ENCODE measurements around the gene C9orf72. TPM values are rescaled to one million over a fixed set of nuclear protein-coding genes. Genes with fewer than 3 reads are reported as not detected.
A peak's percentile ranks its signal among the peaks of the same experiment; 100 is the strongest.

The C9orf72 gene
- total RNA-seq, 2 donors from 2014 or later = 8.0 to 14.0 TPM

GRCh38 chr9:27539479-27540441 lies 33.5 kb downstream of the C9orf72 start:
- no peak for DNase-seq
- H3K27me3 ChIP-seq = no peaks in the 10 kb centered on the region
- H3K9ac ChIP-seq (ENCODE audit: low read depth in 2 of 2, low read length in 2 of 2) = no peak overlapping the region
- no peak overlapping the region for H3K4me3 ChIP-seq
- peaks cover 4% of the 10 kb centered on the region for H3K4me1 ChIP-seq
- H3K36me3 ChIP-seq = no peaks in the 10 kb centered on the region
- intact Hi-C loops (cut with DNase I) = loop anchor here (10.0 kb wide), 1 partner anchor 505 kb away; no protein-coding TSS in a partner anchor
- TF ChIP-seq, protein P1, sequence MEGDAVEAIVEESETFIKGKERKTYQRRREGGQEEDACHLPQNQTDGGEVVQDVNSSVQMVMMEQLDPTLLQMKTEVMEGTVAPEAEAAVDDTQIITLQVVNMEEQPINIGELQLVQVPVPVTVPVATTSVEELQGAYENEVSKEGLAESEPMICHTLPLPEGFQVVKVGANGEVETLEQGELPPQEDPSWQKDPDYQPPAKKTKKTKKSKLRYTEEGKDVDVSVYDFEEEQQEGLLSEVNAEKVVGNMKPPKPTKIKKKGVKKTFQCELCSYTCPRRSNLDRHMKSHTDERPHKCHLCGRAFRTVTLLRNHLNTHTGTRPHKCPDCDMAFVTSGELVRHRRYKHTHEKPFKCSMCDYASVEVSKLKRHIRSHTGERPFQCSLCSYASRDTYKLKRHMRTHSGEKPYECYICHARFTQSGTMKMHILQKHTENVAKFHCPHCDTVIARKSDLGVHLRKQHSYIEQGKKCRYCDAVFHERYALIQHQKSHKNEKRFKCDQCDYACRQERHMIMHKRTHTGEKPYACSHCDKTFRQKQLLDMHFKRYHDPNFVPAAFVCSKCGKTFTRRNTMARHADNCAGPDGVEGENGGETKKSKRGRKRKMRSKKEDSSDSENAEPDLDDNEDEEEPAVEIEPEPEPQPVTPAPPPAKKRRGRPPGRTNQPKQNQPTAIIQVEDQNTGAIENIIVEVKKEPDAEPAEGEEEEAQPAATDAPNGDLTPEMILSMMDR (IDR thresholded peaks at IDR 0.05) = no peak
- H3K27ac ChIP-seq = peak overlapping the region; percentile 60
- H3K9me3 ChIP-seq = no peaks in the 10 kb centered on the region

- TF ChIP-seq, protein P1 (IDR thresholded peaks at IDR 0.05) = no peak
These were observed 34.6 kb downstream of the C9orf72 start for GRCh38 chr9:27538647-27539046.

DNA sequence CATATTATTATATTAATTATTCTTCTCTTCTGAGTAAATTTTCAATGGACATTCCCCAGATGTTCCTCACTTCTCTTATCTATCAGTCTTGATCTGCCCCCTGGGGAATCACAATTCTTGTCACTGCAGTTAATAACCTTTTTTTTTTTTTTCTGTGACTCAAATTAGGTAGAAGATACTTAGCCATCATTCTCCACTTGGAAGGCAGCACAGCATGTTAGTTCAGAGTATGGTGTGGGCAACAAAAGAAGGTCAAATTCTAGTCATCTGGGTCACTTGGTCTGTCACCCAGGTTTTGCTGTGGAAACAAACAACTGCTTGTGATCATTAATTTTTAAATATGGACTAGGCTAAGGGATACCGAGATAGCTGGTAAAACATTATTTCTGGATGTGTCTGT lies 35.5 kb downstream of the C9orf72 start:
- Histone ChIP-seq H3K27me3 (no peaks in the 10 kb centered on the region), H3K27ac (no peak overlapping the region), H3K4me1 (peaks cover 4% of the 10 kb centered on the region), H3K36me3 (no peaks in the 10 kb centered on the region), H3K4me3 (no peak overlapping the region), H3K9me3 (no peaks in the 10 kb centered on the region), H3K9ac (ENCODE audit: low read depth in 2 of 2, low read length in 2 of 2) (no peak overlapping the region)
- no peak for DNase-seq
- intact Hi-C loops (cut with DNase I) = no loop called here
- TF ChIP-seq, protein P1 (IDR thresholded peaks at IDR 0.05) = no peak

More at GRCh38 chr9:27538647-27539046, 34.6 kb downstream of the C9orf72 start:
- Histone ChIP-seq H3K4me1 (peaks cover 4% of the 10 kb centered on the region), H3K27me3 (no peaks in the 10 kb centered on the region), H3K9me3 (no peaks in the 10 kb centered on the region), H3K9ac (ENCODE audit: low read depth in 2 of 2, low read length in 2 of 2) (no peak overlapping the region), H3K36me3 (no peaks in the 10 kb centered on the region), H3K27ac (peak overlapping the region; percentile 60), H3K4me3 (no peak overlapping the region)
- no peak for DNase-seq
- intact Hi-C loops (cut with DNase I) = no loop called here

- no peaks in the 10 kb centered on the region for H3K9me3 ChIP-seq
These were observed 36.2 kb downstream of the C9orf72 start for GRCh38 chr9:27537027-27537435.

GRCh38 chr9:27536168-27536567 lies 37.1 kb downstream of the C9orf72 start:
- peaks cover 4% of the 10 kb centered on the region for H3K4me1 ChIP-seq
- intact Hi-C loops (cut with DNase I) = no loop called here
- H3K4me3 ChIP-seq = no peak overlapping the region
- H3K9ac ChIP-seq (ENCODE audit: low read depth in 2 of 2, low read length in 2 of 2) = no peak overlapping the region
- H3K27ac ChIP-seq = no peak overlapping the region
- no peak for DNase-seq
- H3K27me3 ChIP-seq = no peaks in the 10 kb centered on the region
- H3K9me3 ChIP-seq = no peaks in the 10 kb centered on the region
- H3K36me3 ChIP-seq = no peaks in the 10 kb centered on the region
- TF ChIP-seq, protein P1 (IDR thresholded peaks at IDR 0.05) = no peak

More at GRCh38 chr9:27537027-27537435, 36.2 kb downstream of the C9orf72 start:
- peaks cover 4% of the 10 kb centered on the region for H3K4me1 ChIP-seq
- TF ChIP-seq, protein P1 (IDR thresholded peaks at IDR 0.05) = no peak
- no peaks in the 10 kb centered on the region for H3K36me3 ChIP-seq
- H3K9ac ChIP-seq (ENCODE audit: low read depth in 2 of 2, low read length in 2 of 2) = no peak overlapping the region
- no peak overlapping the region for H3K4me3 ChIP-seq
- no peaks in the 10 kb centered on the region for H3K27me3 ChIP-seq
- no peak for DNase-seq
- intact Hi-C loops (cut with DNase I) = no loop called here
- H3K27ac ChIP-seq = no peak overlapping the region

All from colonic mucosa (tissue), 4 donors.